Measurements from ENCODE around the gene TM6SF1. TPM values are rescaled to one million over a fixed set of nuclear protein-coding genes. Genes with fewer than 3 reads are reported as not detected.

The TM6SF1 gene
- total RNA-seq = 26.3 and 38.2 TPM in 2 replicates

DNA sequence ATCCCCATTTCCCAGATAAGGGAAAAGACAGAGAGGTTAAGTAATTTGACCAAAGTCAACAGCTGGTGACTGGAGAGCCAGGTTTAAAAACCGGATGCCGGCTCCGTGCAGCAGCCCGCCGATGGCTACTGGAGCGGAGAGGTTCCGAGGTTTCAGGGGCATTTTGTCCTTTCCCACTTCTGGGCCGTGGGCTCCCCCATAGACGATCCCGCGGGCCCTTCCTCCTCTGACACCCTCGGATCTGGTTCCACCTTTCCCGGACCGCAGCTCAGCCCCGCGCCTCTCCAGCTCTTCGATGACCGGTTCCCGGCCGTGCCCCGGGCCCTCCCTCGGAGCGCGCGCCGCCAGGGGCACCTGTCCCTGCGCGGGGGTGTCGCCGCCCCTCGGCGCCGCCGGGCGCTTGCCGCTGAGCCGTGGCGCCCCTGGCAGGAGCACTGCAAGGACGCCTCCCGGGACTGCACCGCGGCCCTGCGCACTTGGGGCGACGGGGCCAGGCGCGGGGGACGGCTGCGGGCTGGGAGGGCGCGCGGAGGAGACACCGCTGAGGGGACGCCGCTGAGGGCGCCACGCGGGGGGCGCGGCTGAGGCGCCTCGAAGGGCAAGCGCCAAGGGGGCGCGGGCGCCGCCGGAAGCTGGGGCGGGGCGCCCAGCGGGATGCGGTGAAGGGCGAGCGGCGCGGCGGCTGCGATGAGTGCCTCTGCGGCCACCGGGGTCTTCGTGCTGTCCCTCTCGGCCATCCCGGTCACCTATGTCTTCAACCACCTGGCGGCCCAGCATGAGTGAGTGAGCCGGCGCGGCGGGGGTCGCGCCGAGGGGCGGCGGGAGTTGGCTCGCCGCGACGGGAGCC is at the start of gene TM6SF1:
TM6SF1 (plus strand) TSS at position 652 of the 847 bp plus-strand sequence; CDS start at position 688, 36 bp downstream.

DNA sequence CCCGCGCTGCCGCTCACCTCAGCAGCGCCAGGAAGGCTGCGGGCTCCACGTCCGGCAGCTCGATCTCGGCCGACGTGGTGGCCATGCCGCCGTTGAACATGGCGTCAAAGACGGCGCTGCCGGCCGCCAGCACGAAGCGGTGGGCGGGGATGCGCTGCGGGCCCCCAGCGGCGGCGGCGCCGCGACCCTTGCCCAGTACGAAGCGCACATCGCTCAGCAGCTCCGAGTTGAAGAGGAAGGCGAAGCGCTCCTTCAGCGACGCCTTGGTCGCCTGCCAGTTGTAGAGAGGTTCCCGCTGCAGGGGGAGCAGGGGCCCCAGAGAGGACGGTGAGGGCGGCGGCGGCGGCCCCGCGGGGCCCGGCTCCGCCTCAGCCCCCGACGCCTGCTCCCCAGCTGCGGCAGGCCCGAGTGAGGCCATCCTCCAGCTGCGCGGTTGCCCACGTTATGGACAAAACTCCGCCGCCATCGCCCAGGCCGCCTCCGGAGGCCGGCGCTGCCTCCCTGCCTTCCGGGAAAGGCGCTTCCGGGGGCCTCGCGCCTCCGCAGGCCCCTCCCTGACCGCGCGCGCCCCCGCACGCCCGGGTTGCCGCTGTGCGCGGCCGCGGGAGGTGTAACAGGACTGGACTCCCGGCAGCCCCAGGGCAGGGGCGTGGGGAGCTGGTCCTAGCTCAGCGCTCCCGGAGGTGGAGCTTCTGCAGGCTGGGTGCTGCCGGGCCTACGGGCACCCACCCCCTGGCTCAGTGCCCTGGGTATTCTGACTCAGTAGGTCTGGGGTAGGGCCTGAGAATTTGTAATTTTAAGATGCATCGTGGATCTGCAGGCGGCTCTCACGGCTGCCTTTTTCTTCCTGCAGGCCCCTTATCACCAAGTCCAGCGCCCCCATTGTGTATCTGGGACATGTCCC is 40.5 kb upstream of the TM6SF1 start, which contains the start of gene BTBD1:
BTBD1 (minus strand) TSS at position 519 of the 904 bp plus-strand sequence; CDS start at position 418, 101 bp downstream.

Small RNA genes lying within 50 kb of the gene (small RNA-seq; reads per million reads assigned to genes)
- gene MIR4515 = 0.08 reads per million

Other genes starting within 250 kb of the TM6SF1 start
- gene HOMER2, start 154.9 kb upstream of the TM6SF1 start, total RNA-seq = 0.33 and 0.38 TPM in 2 replicates
- gene RAMAC, start 121.4 kb upstream of the TM6SF1 start, total RNA-seq = 19.6 and 20.3 TPM in 2 replicates
- gene C15orf40, start 96.0 kb upstream of the TM6SF1 start, total RNA-seq = 12.5 and 19.9 TPM in 2 replicates
- gene BTBD1, start 40.4 kb upstream of the TM6SF1 start, total RNA-seq = 107 and 118 TPM in 2 replicates
- 62.4 and 103 TPM in 2 replicates for gene HDGFL3, start 100.2 kb downstream of the TM6SF1 start, total RNA-seq
- 3.5 and 5.2 TPM in 2 replicates for gene BNC1, start 177.0 kb downstream of the TM6SF1 start, total RNA-seq

Data from vein endothelial cell (primary cell).